HG03571 (cell line): Measurements from ENCODE around the gene CACNA1C.

Source experiments
- ATAC-seq: cut with Tn5 transposase; IDR thresholded peaks from one replicate; pipeline ENCODE4 v1.9.1; 2021; ENCODE audit not compliant: unreplicated experiment

CACNA1C gene

DNA sequence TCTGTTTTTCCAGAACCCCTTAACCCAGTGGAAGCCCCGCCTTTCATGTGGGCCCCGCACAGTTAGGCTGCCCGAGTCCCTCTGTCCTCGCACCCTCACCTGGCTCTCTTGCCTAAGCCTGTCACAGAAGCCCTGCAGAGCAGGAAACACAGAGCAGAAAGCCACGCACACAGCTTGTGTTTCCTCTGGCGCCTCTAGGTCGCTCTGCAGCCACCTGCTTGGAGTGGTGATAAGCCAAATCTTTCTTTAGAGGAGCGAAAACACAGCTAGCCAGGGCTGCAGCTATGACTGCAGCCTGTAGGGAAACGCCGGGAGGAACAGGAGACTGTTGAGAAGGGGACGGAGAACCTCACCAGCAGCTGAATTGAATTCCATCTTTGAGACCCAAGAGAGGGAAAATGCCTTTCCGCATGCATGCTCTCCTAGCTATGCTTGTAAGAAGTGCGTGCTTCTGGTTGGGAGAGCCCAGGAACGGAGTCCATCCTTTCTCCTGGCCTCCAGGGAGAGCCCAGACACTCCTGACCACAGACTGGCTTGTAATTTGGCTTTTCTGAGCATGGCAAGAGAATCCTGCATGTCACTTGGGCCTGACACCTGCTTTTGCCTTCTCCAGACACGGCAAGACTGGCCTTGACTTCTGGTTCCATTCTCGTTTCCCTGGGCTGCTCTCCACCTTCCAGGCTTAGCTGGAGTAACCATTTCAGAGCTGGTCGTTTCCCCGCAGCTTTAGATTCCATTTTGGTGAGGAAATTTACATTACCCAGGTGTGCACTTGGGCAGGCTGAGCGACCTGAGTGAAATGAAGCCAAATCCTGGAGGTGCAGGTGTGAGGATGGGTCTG lies 301.6 kb downstream of the CACNA1C start:
- ATAC-seq, result no peak

DNA sequence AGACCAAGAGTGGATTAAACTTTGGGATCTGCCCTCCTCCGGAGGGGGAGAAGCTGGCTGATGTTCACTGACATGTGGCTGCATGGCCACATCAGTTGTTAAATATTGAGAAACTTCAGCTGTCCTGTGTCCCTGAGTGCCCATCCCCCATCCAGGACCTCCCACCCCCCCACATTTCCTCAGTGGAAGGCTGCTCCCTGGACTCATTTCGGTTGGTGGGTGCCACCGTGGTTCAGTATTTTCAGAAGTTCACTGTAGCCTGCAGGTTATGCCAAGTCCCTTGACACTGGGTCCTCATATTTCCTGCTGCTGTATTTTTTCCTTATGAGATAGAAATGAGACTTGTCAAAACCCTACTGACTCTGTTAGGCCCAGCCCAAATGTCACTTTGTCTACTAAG lies 302.4 kb downstream of the CACNA1C start:
- ATAC-seq, result no peak

DNA sequence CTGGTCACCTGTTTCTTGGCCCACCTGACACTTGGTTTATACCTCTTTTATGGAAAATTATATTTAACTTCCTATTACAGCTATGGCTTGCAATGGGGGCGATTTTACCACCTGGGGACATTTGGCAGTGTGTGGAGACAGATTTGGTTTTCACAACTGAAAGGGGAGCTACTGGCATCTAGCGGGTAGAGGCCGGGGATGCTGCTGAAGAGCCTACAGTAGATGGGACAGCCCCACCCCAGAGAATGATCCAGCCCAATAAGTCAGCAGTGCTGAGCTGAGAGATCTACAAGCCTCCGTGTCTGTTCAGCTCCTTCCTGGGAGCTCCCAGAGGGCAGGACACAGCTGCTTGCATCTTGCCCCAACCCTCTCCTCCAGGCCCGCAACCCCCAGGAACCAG lies 302.8 kb downstream of the CACNA1C start:
- ATAC-seq, result no peak

DNA sequence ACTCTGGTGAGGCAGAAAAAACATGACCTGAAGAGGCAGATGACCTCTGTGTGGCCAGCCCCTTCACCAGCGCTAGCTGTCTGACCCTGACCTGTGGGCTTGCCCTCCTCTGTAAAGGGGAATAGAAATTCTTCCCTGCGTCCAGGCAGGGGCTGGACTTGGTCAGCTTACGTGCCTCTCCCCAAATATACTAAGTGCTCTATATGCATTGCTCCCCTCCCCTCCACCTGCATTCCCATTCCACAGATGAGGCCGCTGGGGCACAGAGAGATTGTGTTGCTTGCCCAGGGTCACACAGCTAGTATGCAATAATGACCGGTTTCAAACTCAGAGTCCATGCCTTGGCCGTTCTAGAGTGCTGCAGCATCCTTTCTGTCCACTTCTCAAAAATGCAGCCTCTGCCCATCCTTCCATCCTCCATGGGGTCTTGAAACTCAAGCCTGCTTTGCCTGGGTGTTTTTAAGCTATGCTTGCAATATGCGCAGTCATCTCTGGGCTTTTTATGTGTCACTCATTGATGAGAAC lies 303.9 kb downstream of the CACNA1C start:
- ATAC-seq, result no peak

DNA sequence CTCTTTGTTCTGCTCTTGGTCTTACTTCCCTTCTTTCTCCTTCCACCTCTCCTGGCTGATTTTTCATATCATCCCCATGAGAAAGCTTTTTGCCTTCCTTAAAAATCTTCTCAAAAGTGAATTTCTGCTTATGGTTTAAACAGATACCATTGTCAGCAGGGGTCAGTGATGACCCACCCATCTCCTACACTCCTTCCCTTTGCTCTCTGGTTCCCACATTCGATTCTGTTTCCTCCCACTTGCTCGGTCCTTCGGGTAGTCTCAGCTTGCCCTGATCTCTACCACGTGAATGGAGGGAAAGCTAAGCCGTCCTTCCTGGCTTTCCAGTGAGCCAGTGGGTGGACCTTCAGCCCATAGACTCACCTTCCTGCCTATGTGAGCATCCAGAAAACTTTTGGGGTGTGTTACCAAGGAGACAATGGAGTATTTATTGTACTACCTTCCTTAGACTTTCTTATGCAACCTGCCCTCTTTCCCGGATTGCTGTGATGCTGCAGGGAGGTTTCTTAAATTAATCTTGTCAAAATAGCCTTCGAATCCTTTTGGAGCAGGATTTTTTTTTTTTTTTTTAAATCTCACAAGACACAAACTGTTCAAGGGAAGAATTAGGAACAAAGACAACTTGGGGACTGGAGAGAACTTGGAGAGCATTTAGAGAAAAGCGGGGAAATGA lies 306.3 kb downstream of the CACNA1C start:
- no peak for ATAC-seq

DNA sequence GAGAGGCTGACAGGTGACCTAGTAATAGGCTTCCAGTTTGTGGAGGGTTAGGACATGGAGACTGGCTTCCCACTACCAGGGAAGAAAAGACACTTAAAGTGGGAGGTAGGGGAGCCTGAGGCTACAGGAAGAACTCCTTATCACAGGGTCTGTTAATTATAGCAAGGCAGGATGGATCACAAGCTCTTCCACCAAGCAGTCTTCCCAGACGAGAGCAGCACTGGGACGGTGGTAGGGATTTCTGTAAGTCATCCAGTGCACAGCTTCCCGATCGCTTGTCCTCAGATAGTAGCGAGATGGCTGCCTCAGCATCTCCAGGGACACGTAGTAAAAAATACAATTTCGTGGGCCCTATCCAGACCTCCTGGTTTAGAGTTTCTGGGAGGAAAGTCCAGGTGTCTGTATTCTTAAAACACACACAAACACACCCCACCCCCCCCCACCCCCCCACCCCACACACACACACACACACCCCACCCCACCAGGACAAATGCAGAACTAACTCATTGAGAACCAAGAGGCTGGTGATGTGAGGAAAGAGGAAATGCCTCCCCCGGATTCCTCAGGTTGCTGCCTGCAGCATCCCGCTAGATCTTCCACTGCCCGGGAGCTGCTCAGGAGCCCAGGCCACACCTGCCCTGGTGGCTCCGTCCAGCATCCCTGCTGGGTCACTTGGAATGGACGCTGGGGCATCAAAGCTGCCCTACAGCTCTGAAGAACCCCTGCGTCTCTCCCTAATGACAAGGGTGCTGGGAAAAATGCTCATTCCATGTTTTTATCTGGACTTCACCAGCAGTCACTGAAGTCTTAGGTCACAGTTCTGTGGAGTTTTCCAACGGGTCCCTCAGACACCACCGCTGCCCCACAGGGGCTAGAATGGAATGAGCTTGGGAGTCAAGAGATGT lies 307.2 kb downstream of the CACNA1C start:
- ATAC-seq, result no peak

DNA sequence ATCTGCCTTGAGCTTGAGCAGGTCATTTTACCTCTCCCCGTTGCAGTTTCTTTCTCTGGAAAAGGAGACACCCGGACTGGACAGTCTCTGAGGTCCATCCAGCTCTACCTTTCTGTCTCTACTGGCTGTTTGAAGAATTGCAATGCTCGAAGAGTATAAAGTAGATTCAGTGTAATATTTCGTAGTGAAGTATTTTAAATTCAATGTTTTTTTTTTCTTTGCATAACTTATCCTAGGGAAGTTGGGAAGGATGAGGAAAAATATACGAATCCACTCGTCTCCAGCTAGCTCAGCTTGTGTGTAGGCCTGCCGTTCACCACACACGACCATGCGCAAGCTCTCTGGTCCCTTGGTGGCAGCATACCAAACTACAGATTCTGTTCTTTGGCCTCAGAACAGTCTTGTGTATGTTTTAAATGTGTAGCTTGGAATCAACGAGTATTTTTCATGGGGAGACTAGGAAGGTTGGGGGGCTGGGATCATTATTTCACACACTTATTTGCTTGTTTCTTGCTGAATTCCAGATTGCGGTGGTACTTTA lies 307.9 kb downstream of the CACNA1C start:
- no peak for ATAC-seq

DNA sequence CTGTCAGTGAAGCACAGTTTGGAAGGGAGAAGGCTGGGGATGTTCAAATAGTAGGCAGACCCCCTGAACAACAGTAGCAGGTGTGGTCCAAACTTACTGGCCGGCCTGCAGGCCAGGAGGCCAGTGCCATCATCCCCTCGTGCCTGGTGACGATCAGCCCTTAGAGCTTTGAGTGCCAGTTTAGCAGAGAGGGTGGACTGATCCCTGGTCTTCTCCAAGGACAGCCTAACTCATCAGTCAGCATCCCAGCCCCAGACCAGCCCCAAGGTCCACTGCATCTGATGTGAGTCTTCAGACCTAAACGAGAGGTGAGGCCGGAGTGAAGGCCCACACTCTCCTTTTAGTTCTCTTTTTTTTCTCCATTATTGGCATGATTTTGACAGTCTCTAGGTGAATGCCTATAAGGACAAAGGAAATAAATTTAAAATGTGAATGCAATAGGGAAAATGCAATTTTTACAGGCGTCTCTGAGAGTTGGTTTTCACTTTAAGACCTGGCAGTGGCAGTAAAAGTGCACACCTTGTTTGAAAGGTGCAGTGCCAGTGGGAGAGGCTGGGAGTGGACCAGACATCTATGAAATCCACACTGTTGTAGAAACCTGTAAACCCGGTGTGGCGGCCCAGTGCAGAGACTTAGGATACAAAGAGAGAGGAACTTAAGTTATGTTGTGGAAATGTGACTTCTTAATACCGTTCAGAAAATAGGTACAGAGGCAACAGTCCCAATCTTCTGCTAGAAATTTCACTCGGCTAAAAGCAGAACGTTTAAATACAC lies 311.2 kb downstream of the CACNA1C start:
- ATAC-seq, result no peak

DNA sequence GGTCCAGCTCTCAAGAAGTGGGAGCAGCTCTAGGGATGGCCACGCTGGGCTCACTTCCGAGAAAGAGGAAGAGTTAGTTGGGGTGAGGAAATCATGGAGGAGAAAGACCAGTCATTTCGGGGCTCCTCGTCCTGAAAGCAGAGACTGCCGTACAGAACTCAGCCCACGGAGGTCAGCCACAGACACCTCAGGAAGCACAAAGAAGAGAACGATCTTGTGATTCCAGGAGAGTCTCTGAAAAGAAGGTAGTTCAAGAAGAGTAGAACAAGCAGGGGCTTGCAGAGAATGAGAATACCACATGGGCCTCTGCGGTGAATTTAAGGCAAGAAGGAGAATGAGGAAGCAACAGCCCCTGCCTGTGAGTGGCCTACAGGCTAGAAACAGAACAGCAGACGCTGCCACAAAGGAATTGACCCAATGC lies 311.9 kb downstream of the CACNA1C start:
- no peak for ATAC-seq

DNA sequence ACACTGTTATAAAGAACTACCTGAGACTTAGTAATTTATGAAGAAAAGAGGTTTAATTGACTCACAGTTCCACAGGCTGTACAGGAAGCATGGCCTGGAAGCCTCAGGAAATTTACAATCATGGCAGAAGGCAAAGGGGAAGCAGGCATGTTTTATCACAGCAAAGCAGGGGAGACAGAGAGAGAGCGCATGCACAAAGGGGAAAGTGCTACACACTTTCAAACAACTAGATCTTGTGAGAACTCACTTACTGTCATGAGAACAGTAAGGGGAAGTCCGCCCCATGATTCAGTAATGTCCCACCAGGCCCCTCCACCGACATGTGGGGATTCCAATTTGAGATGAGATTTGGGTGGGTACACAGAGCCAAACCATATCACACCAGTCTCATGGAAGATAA lies 313.9 kb downstream of the CACNA1C start:
- no peak for ATAC-seq

DNA sequence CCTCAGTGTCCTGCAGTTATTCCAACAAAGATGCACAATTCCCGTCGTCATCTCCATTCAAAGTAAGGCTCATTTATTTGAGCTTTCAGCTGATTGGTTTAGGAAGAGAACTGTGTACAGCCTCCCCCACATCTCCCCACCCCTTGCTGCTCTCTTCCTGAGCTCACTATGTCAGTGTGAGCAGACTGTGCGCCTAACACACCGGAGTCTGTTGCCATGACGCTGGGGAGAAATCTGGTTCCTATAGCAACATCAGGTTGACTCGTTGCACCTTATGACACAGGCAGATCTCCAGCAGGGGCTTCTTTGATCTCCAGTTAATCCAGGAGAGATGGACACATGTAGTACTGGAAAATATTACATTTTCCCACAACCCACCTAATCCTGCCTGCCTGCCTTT lies 319.4 kb downstream of the CACNA1C start:
- ATAC-seq, result no peak

DNA sequence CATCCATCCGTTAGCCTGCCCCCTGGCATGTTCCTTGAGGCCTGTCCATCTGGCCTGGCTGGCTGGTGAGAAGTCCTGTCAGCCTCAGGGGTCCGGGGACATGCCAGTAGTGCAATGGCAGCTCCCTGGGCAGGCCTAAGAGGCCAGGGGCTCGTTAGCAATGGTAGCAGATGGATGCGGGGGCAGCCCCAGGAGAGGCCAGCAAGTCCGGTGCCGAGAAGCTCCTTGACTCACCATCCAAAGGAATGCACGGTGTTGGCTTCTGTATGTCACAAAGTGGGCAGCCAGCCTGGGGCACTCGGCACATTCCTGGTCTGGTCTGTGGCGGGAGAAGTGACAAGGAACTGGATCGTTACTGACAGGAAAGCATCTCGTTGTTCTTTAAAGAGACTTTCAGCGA lies 319.9 kb downstream of the CACNA1C start:
- no peak for ATAC-seq

DNA sequence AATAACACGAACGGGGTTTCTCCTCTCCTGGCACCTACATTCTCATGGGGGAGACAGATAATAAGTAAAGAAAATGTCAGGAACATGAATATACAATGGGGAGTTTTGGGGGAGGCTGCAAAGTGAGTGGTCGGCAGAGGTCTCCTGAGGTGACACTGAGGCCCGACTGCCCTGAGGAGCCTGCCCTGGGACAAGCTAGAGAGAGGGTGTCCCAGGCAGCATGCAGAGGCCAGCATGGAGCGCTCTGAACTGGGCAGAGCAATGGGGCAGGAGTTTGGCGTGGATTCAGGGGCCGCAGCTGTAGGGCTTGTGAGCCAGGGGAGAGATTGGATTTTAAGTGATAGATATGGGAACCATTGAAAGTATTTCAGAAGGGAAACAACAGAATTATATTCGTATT lies 320.5 kb downstream of the CACNA1C start:
- no peak for ATAC-seq

DNA sequence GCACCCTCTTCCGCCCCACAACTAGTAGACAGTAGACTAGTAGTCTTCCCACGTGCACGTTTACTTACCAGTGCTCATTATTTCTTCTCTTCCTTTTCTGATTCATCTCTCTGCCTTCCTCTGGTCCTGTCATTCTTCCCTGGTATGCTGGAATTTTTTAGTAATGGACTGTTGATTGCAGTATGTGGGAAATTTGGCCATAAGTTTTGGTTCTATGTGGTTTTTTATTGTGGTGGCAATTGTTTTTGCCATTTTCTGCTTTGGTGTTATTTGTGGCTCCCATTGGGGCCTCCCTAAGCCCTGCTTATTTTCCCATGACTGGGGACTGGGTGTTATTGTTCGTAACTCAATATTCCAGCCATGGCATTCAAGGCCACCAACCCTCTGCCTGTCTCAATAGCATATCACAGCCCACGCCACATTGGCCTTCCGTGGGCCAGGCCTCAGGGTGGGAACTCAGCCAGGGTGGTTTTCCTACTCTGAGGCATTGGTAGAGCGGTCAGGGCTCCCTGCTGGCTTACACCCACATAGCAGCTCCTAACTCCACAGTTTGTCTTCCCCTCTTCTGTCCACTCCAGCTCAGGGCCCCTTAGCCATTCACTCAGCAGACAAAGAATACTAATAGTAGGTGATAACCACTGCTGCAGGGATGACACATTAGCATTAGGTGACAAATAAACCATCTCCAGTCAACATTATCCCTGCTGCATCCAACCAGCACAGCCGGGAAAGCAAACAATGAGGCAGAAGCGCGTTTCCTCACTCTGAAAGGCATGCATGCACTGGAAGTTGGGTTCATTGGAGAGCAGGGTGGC lies 321.5 kb downstream of the CACNA1C start:
- ATAC-seq, result no peak

DNA sequence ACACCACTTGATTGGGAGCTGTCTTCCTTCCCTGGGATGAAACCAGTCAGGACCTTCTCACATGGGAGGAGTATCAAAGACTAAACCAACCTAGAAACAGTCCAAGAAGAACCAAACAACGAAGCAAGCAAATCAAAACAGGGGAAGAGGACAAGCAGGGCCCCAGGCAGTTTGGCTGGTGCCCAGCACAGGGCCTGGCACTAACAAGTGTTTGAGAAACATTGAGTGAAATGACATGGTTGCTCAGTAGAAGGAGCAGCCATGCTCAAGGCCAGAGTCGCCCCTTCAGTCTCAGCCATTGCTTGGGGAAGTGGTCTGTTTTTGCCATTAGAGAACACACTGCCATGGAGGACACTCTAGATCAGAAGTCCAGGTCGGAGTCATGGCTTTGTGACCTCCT lies 323.1 kb downstream of the CACNA1C start:
- ATAC-seq, result no peak

DNA sequence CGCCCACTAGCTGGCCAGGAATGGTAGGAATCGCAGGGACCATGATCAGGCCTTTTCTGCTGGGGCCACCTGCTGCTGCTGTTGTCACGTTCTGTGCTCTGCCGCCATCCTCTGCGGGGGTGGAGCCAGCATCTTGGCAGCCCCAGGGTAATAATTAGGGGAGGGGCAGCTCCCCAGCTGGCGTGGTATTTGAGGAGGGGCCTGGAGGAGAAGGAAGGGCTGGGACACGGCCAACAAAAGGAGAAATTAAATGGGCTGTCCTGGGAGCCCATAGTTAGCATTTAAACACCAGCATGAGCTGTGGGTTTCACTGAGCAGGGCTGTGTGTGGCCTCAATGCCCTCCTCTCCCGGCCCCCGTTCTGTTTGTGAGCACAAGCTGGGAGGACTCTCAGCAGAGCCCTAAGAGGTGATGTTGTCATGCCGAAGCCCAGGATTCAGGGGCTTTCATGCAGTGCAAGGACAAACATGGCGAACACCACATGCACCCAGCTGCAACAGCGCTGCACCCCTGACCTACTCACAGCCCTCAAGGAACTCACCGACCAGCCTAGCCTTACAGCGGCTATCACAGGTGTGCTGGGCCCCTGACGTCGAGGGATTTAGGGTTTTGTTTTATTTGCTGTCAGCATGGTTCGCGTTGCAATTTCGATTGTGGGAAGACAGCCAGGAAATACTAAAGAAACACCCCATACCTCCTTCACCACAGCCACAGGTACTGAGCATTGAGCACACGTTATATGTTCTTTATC lies 324.3 kb downstream of the CACNA1C start:
- ATAC-seq, result no peak

DNA sequence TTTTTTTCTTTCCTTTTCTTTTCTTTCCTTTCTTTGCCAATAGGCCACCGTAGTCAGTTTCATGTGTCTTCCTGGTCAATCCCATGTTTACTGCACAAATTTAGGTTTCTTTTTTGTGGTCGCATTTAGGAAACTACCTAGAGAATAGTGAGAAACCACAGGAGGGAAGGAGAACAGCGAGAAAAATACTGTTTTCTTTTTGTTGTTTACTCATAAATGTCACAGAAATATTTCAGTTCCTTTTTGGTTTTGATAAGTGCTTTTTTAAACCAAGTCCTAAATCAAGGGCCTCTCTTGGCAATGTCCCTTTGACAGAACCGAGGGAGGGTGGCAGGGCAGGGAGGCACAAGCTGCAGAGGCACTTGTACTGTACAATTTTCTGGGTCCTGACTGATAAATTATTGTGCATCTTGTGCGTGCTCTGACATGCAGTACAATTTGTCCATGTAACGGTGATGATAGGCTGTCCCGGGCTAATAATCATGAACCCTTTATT lies 326.1 kb downstream of the CACNA1C start:
- ATAC-seq, result no peak

DNA sequence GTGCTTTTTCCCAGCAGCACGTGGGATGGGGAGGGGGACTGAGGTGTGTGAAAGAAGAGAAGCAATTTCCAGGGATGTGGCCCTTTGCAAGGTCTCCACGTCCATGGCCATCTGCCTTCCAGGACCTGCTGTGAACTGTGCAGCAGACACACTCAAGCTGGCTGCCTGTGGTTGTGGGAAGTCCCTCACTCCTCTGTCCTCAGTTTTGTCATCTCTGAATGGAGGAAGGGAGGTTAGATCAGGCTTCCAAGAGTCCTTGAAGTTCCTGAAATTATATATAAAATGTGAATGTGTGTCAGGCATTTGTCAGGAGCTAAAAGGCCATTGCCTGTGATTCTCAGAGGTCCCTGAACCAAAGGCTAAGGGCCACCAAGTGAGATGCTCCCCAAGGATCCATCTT lies 328.2 kb downstream of the CACNA1C start:
- no peak for ATAC-seq
